ENCODE results near the gene MAK. TPM values are rescaled to one million over a fixed set of nuclear protein-coding genes. Genes with fewer than 3 reads are reported as not detected.
"Not testable (repeated sequence)": the region's sequence is repeated elsewhere in the genome, so short reads cannot be mapped to it uniquely, and the experiment has no call there.

Gene MAK
- total RNA-seq, 2 experiments from 2014 or later = 0.47 to 0.73 TPM

- peak overlapping the region; percentile 86 for H3K4me3 Mint-ChIP-seq
- Histone ChIP-seq H3K27me3 (ENCODE audit: control insufficient read depth in 1 of 2, insufficient read depth in 2 of 2, low read length in 2 of 2) (no peaks in the 10 kb centered on the region), H3K36me3 (ENCODE audit: insufficient read depth, low read length) (peaks cover 8% of the 10 kb centered on the region), H3K27ac (ENCODE audit: low read depth in 1 of 2, low read length in 2 of 2) (no peak overlapping the region), H3K4me3 (ENCODE audit: low read length) (no peak overlapping the region), H3K9me3 (ENCODE audit: control insufficient read depth in 1 of 2, insufficient read depth in 1 of 2, low read length in 2 of 2) (no peaks in the 10 kb centered on the region), H3K4me1 (ENCODE audit: insufficient read depth, low read length) (peaks cover 31% of the 10 kb centered on the region)
- H3K27me3 Mint-ChIP-seq = no peaks in the 10 kb centered on the region
- H3K27ac Mint-ChIP-seq = peak overlapping the region; percentile 6
- no peak for ATAC-seq (ENCODE audit: poor library complexity)
- no peaks in the 10 kb centered on the region for H3K9me3 Mint-ChIP-seq
- peaks cover 49% of the 10 kb centered on the region for H3K4me1 Mint-ChIP-seq (ENCODE audit: low read depth)
- TF ChIP-seq CTCF (IDR thresholded peaks at IDR 0.05) = no peak
- CTCF ChIA-PET = no interaction called here
- intact Hi-C loops (cut with DNase I, micrococcal nuclease) = loop anchor here in 1 of 2 experiments (5.0 kb wide), 1 partner anchor 347 kb away; the partner anchor contains the start of gene SMIM13
- no peak for DNase-seq
- peaks cover 17% of the 10 kb centered on the region for H3K36me3 Mint-ChIP-seq (ENCODE audit: low read depth)
- POLR2A ChIA-PET = no interaction called here
These were observed 93.2 kb downstream of the MAK start for GRCh38 chr6:10745116-10745515.

GRCh38 chr6:10743515-10743914 is 94.8 kb downstream of the MAK start:
- Histone ChIP-seq H3K36me3 (ENCODE audit: insufficient read depth, low read length) (no peaks in the 10 kb centered on the region), H3K9me3 (ENCODE audit: control insufficient read depth in 1 of 2, insufficient read depth in 1 of 2, low read length in 2 of 2) (no peaks in the 10 kb centered on the region), H3K4me3 (ENCODE audit: low read length) (no peak overlapping the region), H3K27ac (ENCODE audit: low read depth in 1 of 2, low read length in 2 of 2) (no peak overlapping the region), H3K27me3 (ENCODE audit: control insufficient read depth in 1 of 2, insufficient read depth in 2 of 2, low read length in 2 of 2) (no peaks in the 10 kb centered on the region), H3K4me1 (ENCODE audit: insufficient read depth, low read length) (peaks cover 16% of the 10 kb centered on the region)
- peaks cover 8% of the 10 kb centered on the region for H3K36me3 Mint-ChIP-seq (ENCODE audit: low read depth)
- peaks cover 33% of the 10 kb centered on the region for H3K4me1 Mint-ChIP-seq (ENCODE audit: low read depth)
- ChIA-PET CTCF (interaction anchor here (0.6 kb wide), 1 partner anchor 39 kb away, joined by 5 read pairs; no protein-coding TSS in a partner anchor), POLR2A (no interaction called here)
- H3K27me3 Mint-ChIP-seq = no peaks in the 10 kb centered on the region
- DNase-seq (no peak), ATAC-seq (ENCODE audit: poor library complexity) (no peak)
- TF ChIP-seq CTCF (IDR thresholded peaks at IDR 0.05) = no peak
- peak overlapping the region; percentile 36 for H3K27ac Mint-ChIP-seq
- no peaks in the 10 kb centered on the region for H3K9me3 Mint-ChIP-seq
- intact Hi-C loops (cut with DNase I, micrococcal nuclease) = no loop called here
- peak overlapping the region; percentile 27 for H3K4me3 Mint-ChIP-seq

- H3K4me1 ChIP-seq (ENCODE audit: insufficient read depth, low read length) = peaks cover 8% of the 10 kb centered on the region
- no peak overlapping the region for H3K27ac ChIP-seq (ENCODE audit: low read depth in 1 of 2, low read length in 2 of 2)
- no peak overlapping the region for H3K27ac Mint-ChIP-seq
- no peak for TF ChIP-seq CTCF (IDR thresholded peaks at IDR 0.05)
- no peaks in the 10 kb centered on the region for H3K27me3 ChIP-seq (ENCODE audit: control insufficient read depth in 1 of 2, insufficient read depth in 2 of 2, low read length in 2 of 2)
- H3K36me3 Mint-ChIP-seq (ENCODE audit: low read depth) = no peaks in the 10 kb centered on the region
- H3K4me3 ChIP-seq (ENCODE audit: low read length) = no peak overlapping the region
- intact Hi-C loops (cut with DNase I, micrococcal nuclease) = no loop called here
- ChIA-PET CTCF (interaction anchor here (0.6 kb wide), 1 partner anchor 48 kb away, joined by 3 read pairs; the partner anchor contains the start of gene C6orf52), POLR2A (no interaction called here)
- H3K36me3 ChIP-seq (ENCODE audit: insufficient read depth, low read length) = no peaks in the 10 kb centered on the region
- H3K4me1 Mint-ChIP-seq (ENCODE audit: low read depth) = peaks cover 23% of the 10 kb centered on the region
- no peak for ATAC-seq (ENCODE audit: poor library complexity)
- no peaks in the 10 kb centered on the region for H3K9me3 Mint-ChIP-seq
- H3K27me3 Mint-ChIP-seq = no peaks in the 10 kb centered on the region
- DNase-seq = no peak
- no peaks in the 10 kb centered on the region for H3K9me3 ChIP-seq (ENCODE audit: control insufficient read depth in 1 of 2, insufficient read depth in 1 of 2, low read length in 2 of 2)
- no peak overlapping the region for H3K4me3 Mint-ChIP-seq
These were observed 96.1 kb downstream of the MAK start for GRCh38 chr6:10742251-10742650.

- H3K4me3 Mint-ChIP-seq = not testable (repeated sequence)
These were observed 96.7 kb downstream of the MAK start for GRCh38 chr6:10741643-10742042.

More at GRCh38 chr6:10741643-10742042, 96.7 kb downstream of the MAK start:
- H3K9me3 Mint-ChIP-seq; H3K9me3 ChIP-seq (ENCODE audit: control insufficient read depth in 1 of 2, insufficient read depth in 1 of 2, low read length in 2 of 2); H3K27me3 ChIP-seq (ENCODE audit: control insufficient read depth in 1 of 2, insufficient read depth in 2 of 2, low read length in 2 of 2); H3K4me1 ChIP-seq (ENCODE audit: insufficient read depth, low read length); DNase-seq; H3K4me3 ChIP-seq (ENCODE audit: low read length); H3K27ac Mint-ChIP-seq; intact Hi-C loops (cut with DNase I, micrococcal nuclease); ATAC-seq (ENCODE audit: poor library complexity); H3K36me3 Mint-ChIP-seq (ENCODE audit: low read depth); CTCF ChIA-PET; H3K36me3 ChIP-seq (ENCODE audit: insufficient read depth, low read length); H3K27me3 Mint-ChIP-seq; H3K27ac ChIP-seq (ENCODE audit: low read depth in 1 of 2, low read length in 2 of 2): not testable (repeated sequence)
- POLR2A ChIA-PET = interaction anchor here (1.2 kb wide), 1 partner anchor 47 kb away, joined by 3 read pairs; the partner anchor contains the start of genes C6orf52 and PAK1IP1
- peaks cover 19% of the 10 kb centered on the region for H3K4me1 Mint-ChIP-seq (ENCODE audit: low read depth)
